ENCODE data around the gene ATRNL1. TPM values are rescaled to one million over a fixed set of nuclear protein-coding genes. Genes with fewer than 3 reads are reported as not detected.

ATRNL1 gene
- total and polyA plus RNA-seq, 4 donors: 0.40 to 26.9 (median 5.3) TPM

DNA sequence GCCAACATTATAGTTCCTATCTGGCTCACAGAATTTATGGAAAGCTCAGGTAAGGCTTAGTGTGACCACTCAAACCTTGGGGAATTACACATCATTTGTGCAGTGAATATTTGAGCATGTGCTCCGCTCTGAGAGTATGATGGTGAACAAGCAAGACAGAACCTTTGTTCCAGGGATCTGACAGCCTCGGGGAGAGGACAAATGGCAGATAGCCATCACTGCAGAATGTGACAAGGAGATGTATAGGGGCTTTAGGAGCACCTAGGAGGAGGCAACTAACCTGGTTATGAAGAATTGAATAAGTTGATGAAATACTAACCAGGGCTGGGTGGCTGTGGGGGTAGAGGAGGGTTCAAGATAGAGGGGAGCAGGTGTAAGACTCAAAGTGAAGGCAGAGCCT lies 889.4 kb downstream of the ATRNL1 start:
- H3K36me3 ChIP-seq (ENCODE audit: control insufficient read depth in 4 of 4, insufficient read depth in 3 of 4, low read depth in 1 of 4, low read length in 3 of 4): no peaks in the 10 kb centered on the region
- no peak overlapping the region for H3K9ac ChIP-seq (ENCODE audit: low read depth in 1 of 2, low read length in 2 of 2)
- H3K4me3 ChIP-seq (ENCODE audit: low read depth in 1 of 3, low read length in 3 of 3): no peak overlapping the region
- H3K27ac ChIP-seq (ENCODE audit: low read depth in 1 of 2, low read length in 2 of 2): no peak overlapping the region
- H3K9me3 ChIP-seq (ENCODE audit: control insufficient read depth in 4 of 4, low read length in 3 of 4): no peaks in the 10 kb centered on the region
- TF ChIP-seq, protein P1, sequence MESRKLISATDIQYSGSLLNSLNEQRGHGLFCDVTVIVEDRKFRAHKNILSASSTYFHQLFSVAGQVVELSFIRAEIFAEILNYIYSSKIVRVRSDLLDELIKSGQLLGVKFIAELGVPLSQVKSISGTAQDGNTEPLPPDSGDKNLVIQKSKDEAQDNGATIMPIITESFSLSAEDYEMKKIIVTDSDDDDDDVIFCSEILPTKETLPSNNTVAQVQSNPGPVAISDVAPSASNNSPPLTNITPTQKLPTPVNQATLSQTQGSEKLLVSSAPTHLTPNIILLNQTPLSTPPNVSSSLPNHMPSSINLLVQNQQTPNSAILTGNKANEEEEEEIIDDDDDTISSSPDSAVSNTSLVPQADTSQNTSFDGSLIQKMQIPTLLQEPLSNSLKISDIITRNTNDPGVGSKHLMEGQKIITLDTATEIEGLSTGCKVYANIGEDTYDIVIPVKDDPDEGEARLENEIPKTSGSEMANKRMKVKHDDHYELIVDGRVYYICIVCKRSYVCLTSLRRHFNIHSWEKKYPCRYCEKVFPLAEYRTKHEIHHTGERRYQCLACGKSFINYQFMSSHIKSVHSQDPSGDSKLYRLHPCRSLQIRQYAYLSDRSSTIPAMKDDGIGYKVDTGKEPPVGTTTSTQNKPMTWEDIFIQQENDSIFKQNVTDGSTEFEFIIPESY (IDR thresholded peaks at IDR 0.05): no peak
- no peak for TF ChIP-seq GABPA (IDR thresholded peaks at IDR 0.05 in 1 of 2, conservative IDR thresholded peaks at IDR 0.05 in 1 of 2)
- no peak for TF ChIP-seq RXRA (IDR thresholded peaks at IDR 0.05)
- no peak for TF ChIP-seq FOXA2 (IDR thresholded peaks at IDR 0.05)
- TF ChIP-seq HNF4A (conservative IDR thresholded peaks at IDR 0.05): no peak
- DNase-seq (ENCODE audit: low spot score): no peak
- 92% methylated on average over 2 of the region's 2 CpGs for WGBS
- H3K27me3 ChIP-seq (ENCODE audit: control insufficient read depth in 4 of 4, insufficient read depth in 4 of 4, low read length in 3 of 4): no peaks in the 10 kb centered on the region
- peaks cover 0 to 2% (median 0%) of the 10 kb centered on the region in 4 donors for H3K4me1 ChIP-seq (ENCODE audit: control insufficient read depth in 4 of 4, insufficient read depth in 4 of 4, low read length in 3 of 4)

DNA sequence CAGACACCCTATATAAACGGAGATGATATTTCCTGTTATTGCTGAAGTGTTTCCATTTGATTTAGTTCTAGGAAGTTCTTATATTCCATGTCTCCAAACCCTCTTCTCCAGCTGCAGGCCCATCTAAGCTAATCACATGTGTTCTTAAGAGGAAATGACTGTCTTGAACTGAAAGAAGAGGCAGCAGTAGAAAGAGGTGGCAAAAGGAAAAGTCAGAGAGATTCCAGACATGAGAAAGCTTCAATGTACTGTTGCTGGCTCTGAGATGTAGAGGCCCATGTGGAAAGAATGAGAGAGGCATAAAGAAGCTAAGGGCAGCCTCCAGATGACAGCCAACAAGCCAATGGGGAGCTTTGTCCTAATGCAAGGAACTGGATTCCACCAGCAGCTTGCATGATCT lies 892.6 kb downstream of the ATRNL1 start:
- no peaks in the 10 kb centered on the region for H3K27me3 ChIP-seq (ENCODE audit: control insufficient read depth in 4 of 4, insufficient read depth in 4 of 4, low read length in 3 of 4)
- TF ChIP-seq NR2F2 (IDR thresholded peaks at IDR 0.05) (no peak), TAF1 (conservative IDR thresholded peaks at IDR 0.05) (no peak)
- DNase-seq (ENCODE audit: low spot score): no peak
- WGBS: 69% methylated on average over 1 of the region's 1 CpG
- H3K36me3 ChIP-seq (ENCODE audit: control insufficient read depth in 4 of 4, insufficient read depth in 3 of 4, low read depth in 1 of 4, low read length in 3 of 4): no peaks in the 10 kb centered on the region
- H3K4me3 ChIP-seq (ENCODE audit: low read depth in 1 of 3, low read length in 3 of 3): no peak overlapping the region
- H3K4me1 ChIP-seq (ENCODE audit: control insufficient read depth in 4 of 4, insufficient read depth in 4 of 4, low read length in 3 of 4): no peaks in the 10 kb centered on the region
- H3K27ac ChIP-seq (ENCODE audit: low read depth in 1 of 2, low read length in 2 of 2): no peak overlapping the region
- H3K9ac ChIP-seq (ENCODE audit: low read depth in 1 of 2, low read length in 2 of 2): no peak overlapping the region
- no peaks in the 10 kb centered on the region for H3K9me3 ChIP-seq (ENCODE audit: control insufficient read depth in 4 of 4, low read length in 3 of 4)

DNA sequence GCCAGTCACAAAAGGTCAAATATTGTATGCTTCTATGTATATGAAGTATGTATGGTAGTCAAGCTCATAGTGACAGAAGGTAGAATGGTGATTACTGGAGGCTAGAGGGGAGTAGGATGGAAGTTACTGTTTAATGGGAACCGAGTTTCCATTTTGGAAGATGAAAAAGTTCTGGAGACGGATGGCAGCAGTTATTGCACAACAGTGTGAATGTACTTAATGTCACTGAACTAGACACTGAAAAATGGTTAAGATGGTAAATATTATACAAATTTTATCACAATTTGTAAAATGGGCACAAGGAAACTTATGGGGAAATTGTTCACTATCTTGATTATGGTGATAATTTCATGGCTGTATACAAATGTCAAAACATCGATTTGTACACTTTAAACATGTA lies 895.2 kb downstream of the ATRNL1 start:
- no peak overlapping the region for H3K4me3 ChIP-seq (ENCODE audit: low read depth in 1 of 3, low read length in 3 of 3)
- WGBS: 95% methylated on average over 3 of the region's 3 CpGs
- no peaks in the 10 kb centered on the region for H3K4me1 ChIP-seq (ENCODE audit: control insufficient read depth in 4 of 4, insufficient read depth in 4 of 4, low read length in 3 of 4)
- no peaks in the 10 kb centered on the region for H3K36me3 ChIP-seq (ENCODE audit: control insufficient read depth in 4 of 4, insufficient read depth in 3 of 4, low read depth in 1 of 4, low read length in 3 of 4)
- H3K9ac ChIP-seq (ENCODE audit: low read depth in 1 of 2, low read length in 2 of 2): no peak overlapping the region
- H3K27me3 ChIP-seq (ENCODE audit: control insufficient read depth in 4 of 4, insufficient read depth in 4 of 4, low read length in 3 of 4): no peaks in the 10 kb centered on the region
- no peaks in the 10 kb centered on the region for H3K9me3 ChIP-seq (ENCODE audit: control insufficient read depth in 4 of 4, low read length in 3 of 4)
- TF ChIP-seq FOXA2 (IDR thresholded peaks at IDR 0.05) (no peak), GABPA (IDR thresholded peaks at IDR 0.05 in 1 of 2, conservative IDR thresholded peaks at IDR 0.05 in 1 of 2) (no peak), RXRA (IDR thresholded peaks at IDR 0.05) (no peak), YY1 (IDR thresholded peaks at IDR 0.05) (no peak), HNF4A (conservative IDR thresholded peaks at IDR 0.05) (no peak), HNF4G (IDR thresholded peaks at IDR 0.05) (no peak), JUND (IDR thresholded peaks at IDR 0.05) (no peak), FOXA1 (IDR thresholded peaks at IDR 0.05) (no peak), TAF1 (conservative IDR thresholded peaks at IDR 0.05) (no peak)
- TF ChIP-seq, protein P2, sequence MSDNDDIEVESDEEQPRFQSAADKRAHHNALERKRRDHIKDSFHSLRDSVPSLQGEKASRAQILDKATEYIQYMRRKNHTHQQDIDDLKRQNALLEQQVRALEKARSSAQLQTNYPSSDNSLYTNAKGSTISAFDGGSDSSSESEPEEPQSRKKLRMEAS (IDR thresholded peaks at IDR 0.05): no peak
- TF ChIP-seq, protein P3, sequence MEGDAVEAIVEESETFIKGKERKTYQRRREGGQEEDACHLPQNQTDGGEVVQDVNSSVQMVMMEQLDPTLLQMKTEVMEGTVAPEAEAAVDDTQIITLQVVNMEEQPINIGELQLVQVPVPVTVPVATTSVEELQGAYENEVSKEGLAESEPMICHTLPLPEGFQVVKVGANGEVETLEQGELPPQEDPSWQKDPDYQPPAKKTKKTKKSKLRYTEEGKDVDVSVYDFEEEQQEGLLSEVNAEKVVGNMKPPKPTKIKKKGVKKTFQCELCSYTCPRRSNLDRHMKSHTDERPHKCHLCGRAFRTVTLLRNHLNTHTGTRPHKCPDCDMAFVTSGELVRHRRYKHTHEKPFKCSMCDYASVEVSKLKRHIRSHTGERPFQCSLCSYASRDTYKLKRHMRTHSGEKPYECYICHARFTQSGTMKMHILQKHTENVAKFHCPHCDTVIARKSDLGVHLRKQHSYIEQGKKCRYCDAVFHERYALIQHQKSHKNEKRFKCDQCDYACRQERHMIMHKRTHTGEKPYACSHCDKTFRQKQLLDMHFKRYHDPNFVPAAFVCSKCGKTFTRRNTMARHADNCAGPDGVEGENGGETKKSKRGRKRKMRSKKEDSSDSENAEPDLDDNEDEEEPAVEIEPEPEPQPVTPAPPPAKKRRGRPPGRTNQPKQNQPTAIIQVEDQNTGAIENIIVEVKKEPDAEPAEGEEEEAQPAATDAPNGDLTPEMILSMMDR (IDR thresholded peaks at IDR 0.05; ENCODE audit: low read depth, low read length, missing input control): no peak
- TF ChIP-seq, protein P4, sequence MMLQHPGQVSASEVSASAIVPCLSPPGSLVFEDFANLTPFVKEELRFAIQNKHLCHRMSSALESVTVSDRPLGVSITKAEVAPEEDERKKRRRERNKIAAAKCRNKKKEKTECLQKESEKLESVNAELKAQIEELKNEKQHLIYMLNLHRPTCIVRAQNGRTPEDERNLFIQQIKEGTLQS (IDR thresholded peaks at IDR 0.05): no peak
- TF ChIP-seq, protein P1 (IDR thresholded peaks at IDR 0.05): no peak
- H3K27ac ChIP-seq (ENCODE audit: low read depth in 1 of 2, low read length in 2 of 2): no peak overlapping the region
- no peak for DNase-seq (ENCODE audit: low spot score)

Data from liver (tissue), 9 donors.